PC-9 (cell line): ENCODE data around the gene MAP3K20.

ENCODE experiments used
- EZH2 ChIP-seq: fragments of 200-600 bp; sonication (generic); IDR thresholded peaks from 2 replicates; pipeline ENCODE4 v1.8.0; 2017; ENCODE audit warnings: antibody characterized with exemption, low read depth
- TF ChIP-seq, protein P1 (sequence below): fragments of 200-600 bp; sonication (generic); conservative IDR thresholded peaks from 2 replicates; pipeline ENCODE4 v1.6.1; 2017; ENCODE audit warnings: mixed run types, antibody characterized with exemption, mild to moderate bottlenecking, moderate library complexity

DNA sequence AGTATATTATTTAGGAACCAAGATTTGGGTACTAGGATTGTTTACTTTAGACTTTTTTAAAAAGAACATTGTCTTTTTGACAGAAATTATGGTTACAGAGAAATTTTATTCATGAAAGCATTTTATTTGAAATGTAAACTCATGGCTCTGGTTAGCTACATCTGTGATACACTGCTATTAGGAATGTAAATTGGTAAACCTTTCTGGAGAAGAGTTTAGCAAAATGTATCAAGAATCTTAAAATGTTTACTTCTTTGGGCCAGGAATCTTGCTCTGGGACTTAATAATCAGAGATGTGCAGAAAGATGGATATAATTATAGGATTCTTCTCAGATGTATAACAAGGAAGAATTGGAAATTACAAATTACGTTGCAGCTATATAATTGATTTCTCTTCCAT, 19.7 kb downstream of the MAP3K20 start:
- TF ChIP-seq, protein P1, sequence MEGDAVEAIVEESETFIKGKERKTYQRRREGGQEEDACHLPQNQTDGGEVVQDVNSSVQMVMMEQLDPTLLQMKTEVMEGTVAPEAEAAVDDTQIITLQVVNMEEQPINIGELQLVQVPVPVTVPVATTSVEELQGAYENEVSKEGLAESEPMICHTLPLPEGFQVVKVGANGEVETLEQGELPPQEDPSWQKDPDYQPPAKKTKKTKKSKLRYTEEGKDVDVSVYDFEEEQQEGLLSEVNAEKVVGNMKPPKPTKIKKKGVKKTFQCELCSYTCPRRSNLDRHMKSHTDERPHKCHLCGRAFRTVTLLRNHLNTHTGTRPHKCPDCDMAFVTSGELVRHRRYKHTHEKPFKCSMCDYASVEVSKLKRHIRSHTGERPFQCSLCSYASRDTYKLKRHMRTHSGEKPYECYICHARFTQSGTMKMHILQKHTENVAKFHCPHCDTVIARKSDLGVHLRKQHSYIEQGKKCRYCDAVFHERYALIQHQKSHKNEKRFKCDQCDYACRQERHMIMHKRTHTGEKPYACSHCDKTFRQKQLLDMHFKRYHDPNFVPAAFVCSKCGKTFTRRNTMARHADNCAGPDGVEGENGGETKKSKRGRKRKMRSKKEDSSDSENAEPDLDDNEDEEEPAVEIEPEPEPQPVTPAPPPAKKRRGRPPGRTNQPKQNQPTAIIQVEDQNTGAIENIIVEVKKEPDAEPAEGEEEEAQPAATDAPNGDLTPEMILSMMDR = no peak
- TF ChIP-seq EZH2 = no peak
